Measurements from ENCODE around the gene TACO1. TPM values are rescaled to one million over a fixed set of nuclear protein-coding genes. Genes with fewer than 3 reads are reported as not detected.

The TACO1 gene
- total RNA-seq, result 18.0 TPM

GRCh38 chr17:63600569-63601438 lies at the start of gene TACO1:
Gene TACO1, plus strand, starts transcription at chr17:63600895. Its CDS starts 189 bp downstream, at chr17:63601084.
- ATAC-seq, result peak; percentile 90

GRCh38 chr17:63552211-63552610 lies 48.5 kb upstream of the TACO1 start:
- no peak for ATAC-seq

- ATAC-seq, result no peak
Measured at GRCh38 chr17:63555500-63556156, 45.1 kb upstream of the TACO1 start.

GRCh38 chr17:63557416-63557815 lies 43.3 kb upstream of the TACO1 start:
- no peak for ATAC-seq

- ATAC-seq, result no peak
Measured at GRCh38 chr17:63558441-63558840, 42.3 kb upstream of the TACO1 start.

- ATAC-seq, result no peak
Measured at GRCh38 chr17:63561819-63562218, 38.9 kb upstream of the TACO1 start.

- ATAC-seq, result no peak
Measured at GRCh38 chr17:63563339-63563738, 37.4 kb upstream of the TACO1 start.

- no peak for ATAC-seq
Measured at GRCh38 chr17:63564562-63564961, 36.1 kb upstream of the TACO1 start.

- ATAC-seq, result no peak
Measured at GRCh38 chr17:63567229-63567628, 33.5 kb upstream of the TACO1 start.

- no peak for ATAC-seq
Measured at GRCh38 chr17:63568563-63568962, 32.1 kb upstream of the TACO1 start.

GRCh38 chr17:63571632-63572310 lies 28.9 kb upstream of the TACO1 start:
- no peak for ATAC-seq

GRCh38 chr17:63573634-63574033 lies 27.1 kb upstream of the TACO1 start:
- ATAC-seq, result no peak

GRCh38 chr17:63578027-63578768 lies 22.5 kb upstream of the TACO1 start:
- ATAC-seq, result no peak

GRCh38 chr17:63578769-63579111 lies 22.0 kb upstream of the TACO1 start:
- ATAC-seq, result no peak

GRCh38 chr17:63579633-63580032 lies 21.1 kb upstream of the TACO1 start:
- ATAC-seq, result no peak

- ATAC-seq, result no peak
Measured at GRCh38 chr17:63587770-63588169, 12.9 kb upstream of the TACO1 start.

GRCh38 chr17:63588797-63589196 lies 11.9 kb upstream of the TACO1 start:
- ATAC-seq, result no peak

- ATAC-seq, result no peak
Measured at GRCh38 chr17:63589646-63590045, 11.0 kb upstream of the TACO1 start.

GRCh38 chr17:63592797-63593196 lies 7.9 kb upstream of the TACO1 start:
- no peak for ATAC-seq

GRCh38 chr17:63595132-63595531 lies 5.6 kb upstream of the TACO1 start:
- no peak for ATAC-seq

- no peak for ATAC-seq
Measured at GRCh38 chr17:63596856-63597586, 3.7 kb upstream of the TACO1 start.

- ATAC-seq, result no peak
Measured at GRCh38 chr17:63598281-63598680, 2.4 kb upstream of the TACO1 start.
